T-cell (primary cell): Measurements from ENCODE around the gene POLR3C. TPM values are rescaled to one million over a fixed set of nuclear protein-coding genes. Genes with fewer than 3 reads are reported as not detected.

Experiments
- ATAC-seq, 4 experiments: fragments of 200-7000 bp in 3 of 4; fragments of 150-1000 bp in 1 of 4; cut with Tn5 transposase; replicated peaks in 1 of 4; 1 replicate in 3 of 4; 2 replicates in 1 of 4; pipeline ENCODE4 v1.10.0; 2021; ENCODE audit warnings: moderate library complexity in 3 of 4, mild to moderate bottlenecking in 2 of 4, moderate number of reproducible peaks in 1 of 4
- CTCF ChIA-PET, 2 donors: fragments of 300-600 bp; sonication (Branson Sonifier 250); formaldehyde crosslinking; loops; one replicate each; lab custom pipeline; 2022; ENCODE audit warnings: antibody characterized with exemption in 2 of 2; lab: Charles Lee
- POLR2A ChIA-PET, 2 donors: fragments of 300-600 bp; sonication (Branson Sonifier 250); formaldehyde crosslinking; loops; one replicate each; lab custom pipeline; 2022; ENCODE audit warnings: antibody characterized with exemption in 2 of 2; lab: Charles Lee
- DNase-seq, 35 experiments: peaks; one replicate each; pipeline versions ENCODE4 v3.0.0 to v3.0.0-alpha.2; 2013 to 2023
- H3K27ac ChIP-seq: one replicate; pipeline ENCODE4 v1.5.1; 2013; ENCODE audit warnings: low read length
- H3K27me3 ChIP-seq, 2 experiments: replicated peaks in 1 of 2; 1 replicate in 1 of 2; 2 replicates in 1 of 2; pipeline versions ENCODE4 v1.6.1 to v1.7.0; 2013; ENCODE audit warnings: low read length in 1 of 2, mixed read lengths in 1 of 2; ENCODE audit not compliant: control insufficient read depth in 2 of 2, insufficient read depth in 2 of 2; ENCODE audit errors: extremely low read depth in 1 of 2
- H3K36me3 ChIP-seq, 2 donors: 1 replicate in 1 of 2; 2 replicates in 1 of 2; pipeline versions ENCODE4 v1.6.1 to v1.7.0; 2013; ENCODE audit warnings: low read length in 1 of 2; ENCODE audit not compliant: control insufficient read depth in 2 of 2, insufficient read depth in 1 of 2; ENCODE audit errors: extremely low read depth in 1 of 2
- H3K4me1 ChIP-seq, 2 experiments: 1 replicate in 1 of 2; 2 replicates in 1 of 2; pipeline versions ENCODE4 v1.6.1 to v1.7.0; 2013; ENCODE audit warnings: low read length in 2 of 2, mixed read lengths in 1 of 2; ENCODE audit not compliant: insufficient read depth in 2 of 2, control insufficient read depth in 1 of 2; ENCODE audit errors: extremely low read depth in 1 of 2
- H3K4me3 ChIP-seq, 2 donors: 1 replicate in 1 of 2; 2 replicates in 1 of 2; pipeline versions ENCODE4 v1.5.1 to v1.7.0; 2013; ENCODE audit warnings: mild to moderate bottlenecking in 2 of 2, low read length in 1 of 2, moderate library complexity in 1 of 2; ENCODE audit not compliant: control insufficient read depth in 1 of 2; ENCODE audit errors: extremely low read depth in 1 of 2
- H3K9me3 ChIP-seq: 2 replicates; pipeline ENCODE4 v1.7.0; 2013
- H3K27ac Mint-ChIP-seq, 2 donors: one replicate each; pipeline ENCODE4 v1.8.0; 2020 to 2021; ENCODE audit warnings: mild to moderate bottlenecking in 2 of 2, mixed read lengths in 2 of 2
- H3K27me3 Mint-ChIP-seq, 2 donors: one replicate each; pipeline ENCODE4 v1.8.0; 2021 to 2022; ENCODE audit warnings: mixed read lengths in 2 of 2
- H3K36me3 Mint-ChIP-seq: one replicate; pipeline ENCODE4 v1.8.0; 2021; ENCODE audit warnings: mixed read lengths
- H3K4me1 Mint-ChIP-seq, 3 donors: one replicate each; pipeline ENCODE4 v1.8.0; 2020 to 2022; ENCODE audit warnings: mixed read lengths in 3 of 3, mild to moderate bottlenecking in 1 of 3
- H3K4me3 Mint-ChIP-seq, 3 donors: one replicate each; pipeline ENCODE4 v1.8.0; 2020 to 2022; ENCODE audit warnings: mild to moderate bottlenecking in 3 of 3, mixed read lengths in 3 of 3, moderate library complexity in 3 of 3
- H3K9me3 Mint-ChIP-seq, 3 donors: one replicate each; pipeline ENCODE4 v1.8.0; 2020 to 2022; ENCODE audit warnings: mixed read lengths in 3 of 3
- WGBS: methylation state at CpG from one replicate; pipeline ENCODE4 v1.1.5; 2013; ENCODE audit warnings: missing lambda C conversion rate; ENCODE audit not compliant: insufficient coverage; 5-methylcytosine and 5-hydroxymethylcytosine counted together
- total RNA-seq, 35 experiments: library from RNA in 6 of 35; stranded (reverse) in 6 of 35; fragments of 120-200 nt in 1 of 35; gene quantifications; one replicate each; pipeline versions ENCODE4 v1.2.1 to v1.2.4 and lab custom pipeline; 2013 to 2026

The POLR3C gene
- total RNA-seq, 5 donors from 2014 or later (not counting 1 experiment from before 2014, with no cell fraction given) = 24.5 to 42.0 (median 38.2) TPM

- H3K27me3 ChIP-seq = no peaks in the 10 kb centered on the region
- H3K27ac ChIP-seq = no peak overlapping the region
- no peaks in the 10 kb centered on the region for H3K4me1 ChIP-seq
- ChIA-PET CTCF (no interaction called here), POLR2A (no interaction called here)
- H3K27me3 Mint-ChIP-seq = no peaks in the 10 kb centered on the region
- H3K9me3 Mint-ChIP-seq = peaks cover 7 to 22% (median 16%) of the 10 kb centered on the region in 3 donors
- H3K36me3 Mint-ChIP-seq = peaks cover 62% of the 10 kb centered on the region
- no peak overlapping the region for H3K4me3 Mint-ChIP-seq
- DNase-seq (no peak), ATAC-seq (no peak)
- peaks cover 0 to 6% of the 10 kb centered on the region in 2 donors for H3K36me3 ChIP-seq
- H3K4me3 ChIP-seq = no peak overlapping the region
- peaks cover 15 to 25% (median 19%) of the 10 kb centered on the region in 3 donors for H3K4me1 Mint-ChIP-seq
- H3K9me3 ChIP-seq = peaks cover 7% of the 10 kb centered on the region
- H3K27ac Mint-ChIP-seq = no peak overlapping the region
- WGBS = 11% methylated on average over 1 of the region's 1 CpG
Measured at GRCh38 chr1:145796753-145797152, 27.2 kb upstream of the POLR3C start.

GRCh38 chr1:145799806-145800205 is 24.2 kb upstream of the POLR3C start:
- peaks cover 7% of the 10 kb centered on the region for H3K9me3 ChIP-seq
- no peak overlapping the region for H3K4me3 Mint-ChIP-seq
- ChIA-PET POLR2A (no interaction called here), CTCF (no interaction called here)
- ATAC-seq (no peak), DNase-seq (no peak)
- H3K27me3 ChIP-seq = no peaks in the 10 kb centered on the region
- peaks cover 0 to 3% of the 10 kb centered on the region in 2 experiments for H3K4me1 ChIP-seq
- no peak overlapping the region for H3K27ac ChIP-seq
- peaks cover 35 to 41% (median 40%) of the 10 kb centered on the region in 3 donors for H3K4me1 Mint-ChIP-seq
- no peak overlapping the region for H3K4me3 ChIP-seq
- no peak overlapping the region for H3K27ac Mint-ChIP-seq
- peaks cover 0 to 4% of the 10 kb centered on the region in 2 donors for H3K36me3 ChIP-seq
- peaks cover 7 to 22% (median 16%) of the 10 kb centered on the region in 3 donors for H3K9me3 Mint-ChIP-seq
- peaks cover 55% of the 10 kb centered on the region for H3K36me3 Mint-ChIP-seq
- no CpG with 5 or more reads among the region's 2 CpGs for WGBS
- no peaks in the 10 kb centered on the region for H3K27me3 Mint-ChIP-seq

- no peak overlapping the region for H3K4me3 ChIP-seq
- H3K27ac ChIP-seq = no peak overlapping the region
- Mint-ChIP-seq H3K4me3 (no peak overlapping the region), H3K27ac (no peak overlapping the region), H3K9me3 (no peaks in the 10 kb centered on the region), H3K27me3 (no peaks in the 10 kb centered on the region), H3K4me1 (peaks cover 49 to 63% (median 55%) of the 10 kb centered on the region in 3 donors), H3K36me3 (peaks cover 21% of the 10 kb centered on the region)
- DNase-seq (no peak), ATAC-seq (no peak)
- no peaks in the 10 kb centered on the region for H3K9me3 ChIP-seq
- no CpG with 5 or more reads among the region's 3 CpGs for WGBS
- ChIA-PET POLR2A (no interaction called here), CTCF (no interaction called here)
- H3K27me3 ChIP-seq = no peaks in the 10 kb centered on the region
- peaks cover 0 to 3% of the 10 kb centered on the region in 2 donors for H3K36me3 ChIP-seq
- H3K4me1 ChIP-seq = peaks cover 2 to 3% of the 10 kb centered on the region in 2 experiments
Measured at GRCh38 chr1:145804235-145805045, 19.6 kb upstream of the POLR3C start.

- H3K4me3 Mint-ChIP-seq = no peak overlapping the region
- ChIA-PET POLR2A (no interaction called here), CTCF (interaction anchor here in 1 of 2 donors (0.5 kb wide), 1 partner anchor 25 kb away, joined by 8 read pairs; no protein-coding TSS in a partner anchor)
- peaks cover 15% of the 10 kb centered on the region for H3K36me3 Mint-ChIP-seq
- no peak overlapping the region for H3K4me3 ChIP-seq
- H3K27ac Mint-ChIP-seq = no peak overlapping the region
- WGBS = 67% methylated on average over 1 of the region's 1 CpG
- H3K4me1 ChIP-seq = peaks cover 2 to 3% of the 10 kb centered on the region in 2 experiments
- H3K4me1 Mint-ChIP-seq = peaks cover 43 to 60% (median 52%) of the 10 kb centered on the region in 3 donors
- H3K36me3 ChIP-seq = no peaks in the 10 kb centered on the region
- ATAC-seq (no peak), DNase-seq (no peak)
- H3K9me3 ChIP-seq = no peaks in the 10 kb centered on the region
- no peak overlapping the region for H3K27ac ChIP-seq
- H3K27me3 Mint-ChIP-seq = no peaks in the 10 kb centered on the region
- H3K9me3 Mint-ChIP-seq = no peaks in the 10 kb centered on the region
- no peaks in the 10 kb centered on the region for H3K27me3 ChIP-seq
Measured at GRCh38 chr1:145805057-145805456, 18.9 kb upstream of the POLR3C start.

GRCh38 chr1:145806408-145806807 is 17.6 kb upstream of the POLR3C start:
- no peak for ATAC-seq

GRCh38 chr1:145806844-145807243 is 17.2 kb upstream of the POLR3C start:
- Histone ChIP-seq H3K4me3 (no peak overlapping the region), H3K9me3 (no peaks in the 10 kb centered on the region), H3K36me3 (no peaks in the 10 kb centered on the region), H3K27me3 (no peaks in the 10 kb centered on the region), H3K4me1 (peaks cover 2 to 3% of the 10 kb centered on the region in 2 experiments), H3K27ac (no peak overlapping the region)
- Mint-ChIP-seq H3K4me3 (no peak overlapping the region), H3K9me3 (no peaks in the 10 kb centered on the region), H3K36me3 (peaks cover 7% of the 10 kb centered on the region), H3K27ac (no peak overlapping the region), H3K4me1 (peaks cover 38 to 50% (median 45%) of the 10 kb centered on the region in 3 donors), H3K27me3 (no peaks in the 10 kb centered on the region)
- no peak for ATAC-seq
- DNase-seq = no peak
- WGBS = no CpG with 5 or more reads among the region's 7 CpGs
- POLR2A ChIA-PET = no interaction called here
- CTCF ChIA-PET = no interaction called here

More at GRCh38 chr1:145806408-145806807, 17.6 kb upstream of the POLR3C start:
- no peak overlapping the region for H3K27ac Mint-ChIP-seq
- H3K36me3 ChIP-seq = no peaks in the 10 kb centered on the region
- H3K27me3 Mint-ChIP-seq = no peaks in the 10 kb centered on the region
- H3K4me1 Mint-ChIP-seq = peaks cover 38 to 53% (median 45%) of the 10 kb centered on the region in 3 donors
- H3K4me3 ChIP-seq = no peak overlapping the region
- H3K36me3 Mint-ChIP-seq = peaks cover 10% of the 10 kb centered on the region
- no peaks in the 10 kb centered on the region for H3K9me3 ChIP-seq
- no peak overlapping the region for H3K4me3 Mint-ChIP-seq
- peaks cover 2 to 3% of the 10 kb centered on the region in 2 experiments for H3K4me1 ChIP-seq
- WGBS = no CpG with 5 or more reads among the region's 4 CpGs
- no peaks in the 10 kb centered on the region for H3K27me3 ChIP-seq
- POLR2A ChIA-PET = no interaction called here
- CTCF ChIA-PET = no interaction called here
- H3K27ac ChIP-seq = no peak overlapping the region
- H3K9me3 Mint-ChIP-seq = no peaks in the 10 kb centered on the region
- DNase-seq = no peak
